Endothelial cell of umbilical vein (primary cell): ENCODE measurements around the gene SMIM9. TPM values are rescaled to one million over a fixed set of nuclear protein-coding genes. Genes with fewer than 3 reads are reported as not detected.
A peak's percentile ranks its signal among the peaks of the same experiment; 100 is the strongest.
"Not testable (repeated sequence)": the region's sequence is repeated elsewhere in the genome, so short reads cannot be mapped to it uniquely, and the experiment has no call there.

Experiments
- BruUV-seq: library from RNA; stranded (reverse); fragments of 400-500 nt; replicated peaks from 2 replicates; lab custom pipeline; 2021; lab: Mats Ljungman, UMichigan
- CTCF ChIA-PET: fragments of 300-600, 350-600 bp; sonication (Branson Sonifier 250); formaldehyde crosslinking; loops from one replicate; lab custom pipeline; 2021; ENCODE audit warnings: antibody characterized with exemption, inconsistent platforms; lab: Charles Lee
- POLR2A ChIA-PET: fragments of 300-600, 350-600 bp; sonication (Branson Sonifier 250); formaldehyde crosslinking; loops from one replicate; lab custom pipeline; 2021; ENCODE audit warnings: antibody characterized with exemption, inconsistent platforms; lab: Charles Lee
- DNase-seq: peaks from one replicate; pipeline ENCODE4 v3.0.0-alpha.2; 2011; ENCODE audit warnings: low read depth, low spot score
- FAIRE-seq: peaks from 2 replicates; lab custom pipeline; 2011; peaks lifted over from hg19 to GRCh38; lab: Jason Lieb, UNC
- H2AFZ ChIP-seq: 2 replicates; pipeline ENCODE4 v1.6.0; 2012; ENCODE audit warnings: low read depth, low read length, control low read depth, inconsistent platforms
- H3K27ac ChIP-seq: 2 replicates; pipeline ENCODE4 v1.5.1; 2011; ENCODE audit warnings: low read depth, mild to moderate bottlenecking, control low read depth, low read length, moderate library complexity; ENCODE audit not compliant: insufficient read depth
- H3K27me3 ChIP-seq, 2 experiments: 2 replicates each; pipeline versions ENCODE4 v1.6.0 to v1.6.1; 2011; ENCODE audit warnings: low read length in 2 of 2, mixed read lengths in 1 of 2; ENCODE audit not compliant: control insufficient read depth in 2 of 2, insufficient read depth in 2 of 2
- H3K36me3 ChIP-seq, 2 experiments: 2 replicates in 1 of 2; 3 replicates in 1 of 2; pipeline ENCODE4 v1.5.1; 2011; ENCODE audit warnings: low read length in 2 of 2, mild to moderate bottlenecking in 1 of 2, moderate library complexity in 1 of 2; ENCODE audit not compliant: control insufficient read depth in 2 of 2, insufficient read depth in 2 of 2; ENCODE audit errors: extremely low read depth in 1 of 2
- H3K4me1 ChIP-seq: 3 replicates; pipeline ENCODE4 v1.5.1; 2011; ENCODE audit warnings: mild to moderate bottlenecking, low read length; ENCODE audit not compliant: control insufficient read depth, insufficient read depth; ENCODE audit errors: extremely low read depth
- H3K4me2 ChIP-seq: 2 replicates; pipeline ENCODE4 v1.6.1; 2011; ENCODE audit warnings: low read length, control low read depth, mixed read lengths; ENCODE audit not compliant: insufficient read depth
- H3K4me3 ChIP-seq, 3 experiments: fragments of 200-600 bp in 1 of 3; sonication (generic), shearing (Covaris generic) in 1 of 3; replicated peaks in 1 of 3; 2 replicates each; pipeline ENCODE4 v1.5.1; 2011 to 2016; ENCODE audit warnings: control low read depth in 3 of 3, low read length in 3 of 3, mild to moderate bottlenecking in 2 of 3, inconsistent platforms in 1 of 3, low read depth in 1 of 3, moderate library complexity in 1 of 3; ENCODE audit not compliant: insufficient read depth in 1 of 3
- H3K79me2 ChIP-seq: 2 replicates; pipeline ENCODE4 v1.6.0; 2012; ENCODE audit warnings: low read length, inconsistent platforms; ENCODE audit not compliant: control insufficient read depth, insufficient read depth
- H3K9ac ChIP-seq: replicated peaks from 2 replicates; pipeline ENCODE3; 2011; ENCODE audit warnings: low read length, control low read depth; ENCODE audit not compliant: insufficient read depth; ENCODE audit errors: extremely low read depth
- H3K9me1 ChIP-seq: replicated peaks from 3 replicates; pipeline ENCODE4 v1.6.0; 2011; ENCODE audit warnings: mild to moderate bottlenecking, low read length; ENCODE audit not compliant: control insufficient read depth, insufficient read depth; ENCODE audit errors: extremely low read depth
- H3K9me3 ChIP-seq: replicated peaks from 2 replicates; pipeline ENCODE4 v1.5.1; 2012; ENCODE audit warnings: low read length, inconsistent platforms; ENCODE audit not compliant: control insufficient read depth, insufficient read depth
- H4K20me1 ChIP-seq: replicated peaks from 2 replicates; pipeline ENCODE3; 2011; ENCODE audit warnings: mild to moderate bottlenecking, low read length; ENCODE audit not compliant: control insufficient read depth, insufficient read depth; ENCODE audit errors: extremely low read depth
- CTCF ChIP-seq, 2 donors: IDR thresholded peaks; 1 replicate in 1 of 2; 2 replicates in 1 of 2; pipeline ENCODE4 v1.5.1; 2011; ENCODE audit warnings: low read length in 2 of 2, mild to moderate bottlenecking in 2 of 2, moderate library complexity in 2 of 2, control low read depth in 1 of 2, inconsistent platforms in 1 of 2, low read depth in 1 of 2; ENCODE audit not compliant: insufficient read depth in 1 of 2; ENCODE audit errors: extremely low read depth in 1 of 2
- GATA2 ChIP-seq: IDR thresholded peaks from 2 replicates; pipeline ENCODE4 v1.7.0; 2011; ENCODE audit warnings: low read depth, mild to moderate bottlenecking, moderate library complexity, mixed read lengths, low read length; ENCODE audit not compliant: insufficient read length, insufficient read depth
- MYC ChIP-seq: IDR thresholded peaks from one replicate; pipeline ENCODE4 v1.6.1; 2011; ENCODE audit warnings: mild to moderate bottlenecking, low read depth, low read length
- POLR2A ChIP-seq: IDR thresholded peaks from 2 replicates; pipeline ENCODE4 v1.6.1; 2012; ENCODE audit warnings: low read depth, mild to moderate bottlenecking, control low read depth, low read length
- POLR2AphosphoS5 ChIP-seq: IDR thresholded peaks from 2 replicates; pipeline ENCODE4 v1.6.1; 2012; ENCODE audit warnings: low read depth, mild to moderate bottlenecking, control low read depth, low read length, moderate library complexity; ENCODE audit not compliant: insufficient read depth
- dilution Hi-C: fragments of 300-500 bp; cut with MboI; formaldehyde crosslinking; loops from one replicate; pipeline ENCODE4 v1.15.0; 2019; ENCODE audit warnings: low sequenced_read_pairs; ENCODE audit not compliant: extremely low pct_ligation_motif_present
- intact Hi-C: fragments of 100-400 bp; cut with micrococcal nuclease; formaldehyde crosslinking; loops from one replicate; pipeline ENCODE4 v1.10.0; 2022
- polyA plus RNA-seq, 4 experiments: library from polyadenylated mRNA; depleted of rRNA in 3 of 4; stranded (reverse) in 3 of 4; unstranded in 1 of 4; fragments of >200 nt; gene quantifications; 2 replicates each; pipeline versions ENCODE4 v1.2.1 to v1.2.3, GENCODE V29; 2011 to 2012; ENCODE audit warnings: missing spikeins in 1 of 4
- total RNA-seq: library from RNA; stranded (reverse); gene quantifications from 2 replicates; pipeline ENCODE4 v1.2.3, GENCODE V29; 2021

The SMIM9 gene
- total and polyA plus RNA-seq, 2 donors (not counting 3 experiments of a cell fraction or from before 2014, with no cell fraction given) = not detected

DNA sequence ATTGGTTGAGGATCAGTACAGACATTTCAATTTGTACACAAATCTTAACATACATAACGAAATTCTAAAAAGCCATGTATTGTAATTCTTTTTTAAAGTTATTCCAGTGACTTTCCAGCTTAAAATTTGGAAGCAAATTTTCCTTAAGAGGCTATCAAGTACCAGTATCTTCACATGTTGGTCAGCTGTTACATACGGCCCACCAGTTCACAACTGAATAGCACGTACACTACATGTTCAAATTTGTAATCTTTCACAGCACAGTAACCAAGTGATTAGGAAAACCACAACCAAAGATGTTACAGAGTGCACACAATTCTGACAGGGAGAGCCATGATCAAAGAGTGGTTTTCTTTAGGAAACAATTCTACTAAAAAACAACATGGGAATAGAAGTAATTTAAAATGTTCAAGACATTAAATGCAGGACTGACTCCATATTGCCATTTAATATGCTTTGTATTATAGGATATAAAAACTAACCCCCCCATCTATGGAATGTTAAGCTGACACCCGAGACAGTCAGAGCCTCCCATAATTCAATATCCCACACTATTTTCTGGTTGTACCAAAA is 18.1 kb downstream of the SMIM9 start:
- BruUV-seq, FAIRE-seq, H3K4me3 ChIP-seq, H3K4me2 ChIP-seq, intact Hi-C loops, H3K9me3 ChIP-seq, H2AFZ ChIP-seq, POLR2A ChIA-PET, CTCF ChIA-PET, H3K4me1 ChIP-seq, H3K27ac ChIP-seq, H3K9me1 ChIP-seq, H3K36me3 ChIP-seq, H3K27me3 ChIP-seq, H3K9ac ChIP-seq, DNase-seq, dilution Hi-C loops, H3K79me2 ChIP-seq, H4K20me1 ChIP-seq: not testable (repeated sequence)

DNA sequence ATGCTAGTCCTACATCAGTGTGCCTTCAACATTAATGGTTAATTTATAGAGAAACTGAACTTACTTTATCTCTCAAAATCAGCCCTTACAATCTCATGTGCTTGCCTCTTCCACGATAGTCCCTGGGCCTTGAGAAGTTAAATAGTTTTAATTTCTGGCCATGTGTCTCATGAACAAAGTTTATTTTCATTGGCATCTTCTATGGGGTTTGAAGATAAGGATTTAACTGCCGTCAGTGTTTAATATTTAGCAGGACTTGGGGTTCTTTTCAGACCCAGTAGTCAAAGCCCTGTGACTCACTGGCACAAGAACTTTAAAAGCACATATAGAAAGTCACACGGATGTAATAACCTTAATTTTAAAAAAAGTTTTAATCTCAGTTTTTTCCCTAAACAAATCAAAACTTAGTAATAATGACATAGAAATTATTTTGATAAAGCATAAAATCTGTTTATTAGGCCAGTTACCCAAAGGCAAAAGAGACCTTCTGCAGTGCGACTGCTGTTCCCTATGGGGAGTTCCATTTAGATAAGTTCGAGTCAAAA is 19.1 kb downstream of the SMIM9 start:
- DNase-seq = peak; percentile 10
- TF ChIP-seq CTCF (IDR thresholded peaks at IDR 0.05; ENCODE audit: extremely low read depth in 1 of 2, insufficient read depth in 1 of 2, low read depth in 1 of 2, low read length in 2 of 2) (no peak), POLR2AphosphoS5 (no peak), GATA2 (no peak), MYC (no peak), POLR2A (no peak)
- FAIRE-seq = no peak
- no peaks in the 10 kb centered on the region for H3K4me1 ChIP-seq
- no peak overlapping the region for H3K4me3 ChIP-seq
- no peaks in the 10 kb centered on the region for H3K36me3 ChIP-seq
- H3K27ac ChIP-seq = no peak overlapping the region
- no peaks in the 10 kb centered on the region for H3K9me3 ChIP-seq
- no peaks in the 10 kb centered on the region for H3K27me3 ChIP-seq
- dilution Hi-C loops = no loop called here
- H4K20me1 ChIP-seq = no peaks in the 10 kb centered on the region
- no peaks in the 10 kb centered on the region for H3K79me2 ChIP-seq
- POLR2A ChIA-PET = no interaction called here
- H3K4me2 ChIP-seq = no peak overlapping the region
- intact Hi-C loops = no loop called here
- H3K9me1 ChIP-seq = no peaks in the 10 kb centered on the region
- CTCF ChIA-PET = no interaction called here
- no peak overlapping the region for H2AFZ ChIP-seq
- no TSS peak for BruUV-seq
- no peak overlapping the region for H3K9ac ChIP-seq
